GM19438 (cell line): Measurements from ENCODE around the gene HDLBP.

Source experiments
- ATAC-seq: cut with Tn5 transposase; IDR thresholded peaks from one replicate; pipeline ENCODE4 v1.9.1; 2021; ENCODE audit warnings: low read depth; ENCODE audit not compliant: unreplicated experiment

The HDLBP gene

DNA sequence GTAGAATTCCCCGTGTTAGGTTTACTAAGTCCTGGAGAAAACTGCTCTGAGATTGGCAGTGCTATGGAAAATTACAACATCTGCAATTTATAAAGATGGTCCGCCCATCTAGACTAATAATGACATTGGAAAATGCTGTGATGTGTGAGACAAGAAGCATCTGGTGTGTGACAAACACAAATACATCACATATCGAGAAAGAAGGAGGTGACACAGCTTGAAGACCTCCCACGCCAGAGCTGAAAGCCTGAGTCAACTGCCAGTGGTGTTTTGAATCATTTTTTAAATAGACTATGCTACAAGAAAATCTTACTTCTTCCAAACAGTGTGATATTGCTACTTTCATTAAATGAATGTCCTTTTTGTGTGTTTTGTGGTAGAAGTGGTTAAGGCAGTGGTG lies 135.6 kb downstream of the HDLBP start:
- no peak for ATAC-seq

DNA sequence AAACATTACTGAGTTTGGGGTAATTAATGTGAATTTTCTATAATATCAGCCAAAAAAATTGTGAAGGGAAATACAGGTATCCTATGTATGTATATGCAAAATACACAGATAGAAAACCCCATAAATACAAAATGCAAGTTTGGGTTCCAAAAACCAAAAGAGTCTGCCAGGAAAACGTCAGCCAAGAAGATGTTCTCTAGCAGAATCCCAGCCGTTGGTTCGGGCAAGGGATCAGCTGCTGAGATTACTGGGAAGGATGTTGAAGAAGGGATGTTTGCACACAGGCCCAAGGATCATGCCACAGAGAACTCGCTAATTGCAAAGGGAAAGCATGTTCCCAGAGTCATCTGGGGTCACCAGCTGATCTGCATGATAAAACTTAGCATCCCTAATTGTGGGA lies 136.5 kb downstream of the HDLBP start:
- no peak for ATAC-seq

DNA sequence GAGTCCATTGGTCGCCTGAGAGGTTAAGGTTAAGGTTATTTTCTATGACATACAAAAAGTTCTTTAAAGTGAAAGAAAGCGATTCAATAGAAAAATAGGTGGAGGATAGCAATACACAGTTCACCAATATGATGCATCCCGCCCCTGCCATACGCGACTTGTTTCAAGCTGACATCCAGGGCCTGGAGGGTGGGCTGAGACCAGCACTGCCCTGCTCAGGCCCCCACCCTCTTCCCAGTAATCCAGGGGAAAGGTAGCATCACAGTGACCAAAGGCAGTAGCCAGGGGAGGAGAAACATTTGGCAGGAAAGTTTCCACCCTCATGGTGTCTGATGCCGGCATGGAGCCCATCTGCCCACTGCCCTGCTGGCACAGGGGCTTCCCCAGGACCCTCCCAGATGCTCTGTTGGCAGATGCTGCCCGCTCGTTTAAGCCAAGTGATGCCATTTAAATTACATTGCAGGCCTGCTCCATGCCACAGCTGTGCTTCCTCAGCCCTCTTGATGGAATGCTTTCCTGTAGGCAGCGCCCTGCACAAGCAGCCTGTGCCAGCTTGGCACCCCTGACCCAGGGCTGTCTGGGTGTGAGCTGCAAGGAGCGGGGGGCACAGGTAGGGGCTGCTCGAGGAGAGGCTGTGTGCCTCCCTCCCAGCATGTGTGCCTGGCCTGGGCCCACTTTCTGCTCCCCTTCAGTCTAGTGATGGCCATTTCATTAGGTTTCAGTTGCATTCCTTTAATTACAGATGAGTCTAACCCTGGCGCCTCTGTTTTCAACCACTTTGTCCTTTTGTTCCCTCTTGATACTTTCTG lies 137.7 kb downstream of the HDLBP start:
- ATAC-seq: no peak
